ENCODE measurements around the gene TMEM92.
"Not testable (repeated sequence)": the region's sequence is repeated elsewhere in the genome, so short reads cannot be mapped to it uniquely, and the experiment has no call there.

Gene TMEM92

DNA sequence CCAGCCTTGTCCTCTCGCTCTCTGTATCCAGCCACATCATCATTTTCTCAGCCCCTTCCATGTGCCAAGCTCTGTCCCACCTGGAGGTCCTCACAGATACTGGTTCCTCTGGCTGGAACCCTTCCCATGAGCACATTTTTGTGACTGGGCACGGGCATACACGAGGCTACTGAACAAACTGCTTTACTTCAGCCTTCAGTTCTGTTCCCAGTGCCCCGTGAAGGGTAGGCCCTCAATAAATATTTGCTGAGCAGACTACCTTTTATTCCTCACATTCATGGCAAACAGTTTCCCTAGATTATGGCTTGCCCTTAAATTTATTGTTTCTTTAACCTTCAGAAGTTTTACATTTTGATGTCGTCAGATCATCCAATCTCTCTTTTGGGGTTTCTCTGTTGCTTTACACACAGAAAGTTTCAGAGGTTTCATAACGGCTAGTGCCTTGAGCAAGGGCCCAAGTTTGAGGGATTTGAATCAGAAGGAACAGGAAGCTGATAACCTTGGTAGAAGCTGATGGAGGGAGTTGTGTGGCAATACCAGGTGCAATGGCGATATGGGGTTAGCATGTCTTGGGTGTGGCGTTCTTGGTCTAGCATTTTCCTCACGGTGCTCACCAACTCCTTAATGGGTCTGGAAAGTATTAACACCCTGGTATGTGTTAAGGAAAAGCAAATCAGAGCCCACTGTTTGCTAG lies 27.8 kb downstream of the TMEM92 start:
- DNase-seq = no peak

DNA sequence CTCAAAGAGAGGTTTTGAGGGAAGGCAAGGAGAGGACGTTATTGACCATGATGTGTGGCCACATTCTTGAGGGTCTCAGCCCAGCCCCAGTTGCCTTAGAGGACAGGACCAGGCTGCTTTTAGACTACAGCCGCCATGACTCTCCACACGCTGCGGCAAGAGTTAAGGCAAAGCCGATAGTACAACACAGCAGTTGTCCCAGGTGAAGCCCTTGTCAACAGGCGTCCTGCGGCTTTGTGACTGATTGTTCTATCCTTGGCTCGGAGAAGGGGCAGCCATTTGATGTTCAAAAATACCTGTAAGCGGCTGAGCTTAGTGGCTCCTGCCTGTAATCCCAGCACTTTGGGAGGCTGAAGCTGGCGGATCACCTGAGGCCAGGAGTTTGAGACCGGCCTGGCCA lies 28.8 kb downstream of the TMEM92 start:
- DNase-seq = no peak

DNA sequence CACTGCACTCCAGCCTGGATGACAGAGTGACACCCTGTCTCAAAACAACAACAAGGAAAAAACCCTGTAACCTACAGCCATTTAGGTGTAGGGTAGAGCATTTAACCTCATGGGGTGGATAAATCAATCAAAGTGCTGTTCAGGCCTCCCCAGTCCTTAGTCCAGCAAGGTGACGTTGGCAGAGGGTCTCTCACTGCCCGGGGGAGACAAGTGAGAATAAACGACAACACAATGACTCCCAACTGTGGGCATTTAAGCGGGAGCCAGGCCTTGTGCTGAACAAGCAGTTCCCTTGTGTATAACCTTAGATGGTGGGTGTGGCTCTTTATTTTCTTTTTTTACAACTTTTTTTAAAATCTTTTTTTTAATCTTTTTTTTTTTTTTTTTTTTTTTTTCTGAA lies 29.3 kb downstream of the TMEM92 start:
- DNase-seq = no peak

DNA sequence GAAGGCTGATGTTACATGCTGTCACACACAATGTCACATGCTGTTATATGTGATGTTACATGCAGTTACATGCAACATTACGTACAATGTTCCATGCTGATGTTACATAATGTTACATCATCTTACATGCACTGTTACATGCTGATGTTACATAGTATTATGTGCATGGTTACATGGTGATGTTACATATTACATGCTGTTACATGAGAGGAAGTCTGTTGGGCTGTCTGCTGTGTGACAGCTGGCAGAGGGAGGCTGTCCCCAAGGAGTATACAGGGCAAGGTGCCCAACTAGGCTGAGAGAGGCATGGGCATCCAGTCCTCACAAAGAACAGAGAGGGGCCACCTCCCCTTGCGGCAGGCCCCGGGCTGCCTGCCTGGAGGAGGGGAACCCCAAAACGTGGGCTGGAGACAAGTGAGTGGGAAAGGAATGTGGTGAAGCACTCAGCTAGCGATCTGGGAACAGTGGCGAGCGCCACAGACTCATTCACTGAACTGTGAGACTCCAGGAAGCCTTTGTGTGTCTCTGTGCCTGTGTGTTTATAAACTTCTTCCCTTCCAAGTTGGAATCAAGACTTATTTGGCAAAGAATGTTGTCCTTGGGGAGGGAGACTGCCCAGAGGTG lies 30.6 kb downstream of the TMEM92 start:
- no peak for DNase-seq

DNA sequence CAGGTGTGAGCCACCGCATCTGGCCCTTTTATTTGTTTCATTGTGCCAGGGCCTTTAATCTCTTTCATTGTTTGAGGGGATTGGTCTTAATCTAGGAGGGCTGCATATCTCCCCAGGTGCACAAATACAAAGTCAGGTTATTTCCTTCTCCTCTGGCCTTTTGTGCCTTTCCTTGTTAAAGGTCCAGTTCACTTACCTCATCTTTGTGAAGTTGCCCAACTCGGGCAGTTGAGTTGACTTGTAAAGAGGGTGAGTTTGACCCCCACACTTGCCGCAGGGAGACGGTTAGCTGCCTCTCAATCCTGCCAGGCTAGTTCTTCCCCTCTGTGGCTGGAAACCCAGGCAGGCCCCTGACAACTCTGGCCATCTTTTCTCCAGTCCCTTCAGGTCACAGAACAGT lies 33.4 kb downstream of the TMEM92 start:
- no peak for DNase-seq

DNA sequence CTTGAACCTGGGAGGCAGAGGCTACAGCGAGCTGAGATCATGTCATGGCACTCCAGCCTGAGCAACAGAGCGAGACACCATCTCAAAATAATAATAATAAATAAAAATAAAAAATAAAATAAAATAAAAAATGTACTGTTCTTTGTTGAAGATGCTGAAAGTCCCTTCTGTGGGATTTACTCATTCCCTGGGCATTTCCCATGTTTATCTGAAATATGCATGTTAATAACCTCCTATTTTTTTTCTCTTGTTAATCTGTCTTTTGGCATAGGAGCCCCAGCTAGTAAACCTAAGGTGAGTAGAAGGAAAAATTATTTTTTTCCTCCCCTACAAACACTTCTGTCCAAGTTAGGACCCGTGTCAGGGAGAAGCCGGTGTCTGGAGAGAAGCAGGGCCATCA lies 34.4 kb downstream of the TMEM92 start:
- no peak for DNase-seq

DNA sequence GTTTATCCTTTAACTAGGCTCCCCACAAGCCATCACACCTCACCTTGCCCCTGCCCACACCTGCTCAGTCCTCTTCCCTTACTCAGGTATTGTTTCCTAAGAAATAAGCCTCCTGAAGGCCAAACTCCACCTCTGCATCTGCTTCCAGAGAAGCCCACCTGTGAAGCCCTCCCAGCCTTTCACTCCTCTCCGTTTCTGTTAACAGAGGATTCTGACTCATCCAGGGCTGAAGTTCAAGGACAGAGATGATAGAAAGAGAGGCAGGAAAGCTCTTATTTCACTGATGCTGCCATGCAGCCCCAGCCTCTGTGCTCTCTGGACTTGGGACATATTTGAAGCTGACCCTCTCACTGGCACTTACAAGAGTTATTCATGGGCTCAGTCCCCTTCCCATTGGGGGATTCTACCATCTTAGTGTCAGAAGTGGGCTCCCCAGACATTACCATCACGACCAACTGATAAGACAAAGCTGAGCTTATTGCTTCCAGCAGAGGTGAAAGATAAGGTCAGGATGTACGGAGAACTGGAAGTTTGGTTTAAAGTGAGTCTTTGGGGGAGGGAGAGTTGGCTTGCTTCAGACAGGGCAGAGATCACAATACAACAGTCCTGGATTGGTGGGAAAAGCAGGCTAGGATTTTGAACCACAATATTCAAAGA lies 36.3 kb downstream of the TMEM92 start:
- DNase-seq = no peak

DNA sequence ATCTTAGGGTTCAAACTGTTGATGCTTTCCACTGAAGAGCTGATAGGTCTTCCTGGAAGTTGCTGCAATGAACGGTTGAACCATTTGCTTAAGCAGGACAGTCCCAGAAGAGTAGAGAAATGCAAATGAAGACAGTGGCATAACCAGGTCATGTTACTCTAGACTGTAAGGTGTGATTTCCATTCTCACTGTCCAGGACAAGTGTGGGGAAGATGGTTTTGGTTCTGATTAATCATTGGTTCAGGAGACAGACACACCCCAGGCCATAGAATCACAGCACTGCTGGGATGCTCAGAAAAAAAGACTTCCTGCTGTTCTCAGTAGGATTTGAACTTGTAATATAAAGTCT lies 36.8 kb downstream of the TMEM92 start:
- DNase-seq = no peak

DNA sequence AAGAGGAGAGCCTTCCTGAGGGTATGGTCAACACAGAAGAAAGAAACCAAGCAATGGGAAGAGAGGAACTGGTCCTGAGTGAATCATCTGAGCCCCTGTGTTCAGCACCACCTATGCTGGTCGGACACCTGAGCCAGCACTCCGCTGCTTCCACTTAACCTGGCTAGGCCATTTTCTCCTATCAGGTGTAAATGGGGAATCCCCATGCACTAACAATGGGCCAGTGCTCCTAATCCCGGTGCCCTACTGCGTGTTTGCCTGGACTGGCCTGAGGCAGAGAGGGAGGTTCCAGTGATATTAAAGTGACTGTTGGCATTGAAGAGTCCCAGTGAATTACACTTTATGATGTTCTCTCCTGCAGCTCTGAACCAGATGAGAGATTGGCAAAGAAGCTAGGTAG lies 37.2 kb downstream of the TMEM92 start:
- no peak for DNase-seq

DNA sequence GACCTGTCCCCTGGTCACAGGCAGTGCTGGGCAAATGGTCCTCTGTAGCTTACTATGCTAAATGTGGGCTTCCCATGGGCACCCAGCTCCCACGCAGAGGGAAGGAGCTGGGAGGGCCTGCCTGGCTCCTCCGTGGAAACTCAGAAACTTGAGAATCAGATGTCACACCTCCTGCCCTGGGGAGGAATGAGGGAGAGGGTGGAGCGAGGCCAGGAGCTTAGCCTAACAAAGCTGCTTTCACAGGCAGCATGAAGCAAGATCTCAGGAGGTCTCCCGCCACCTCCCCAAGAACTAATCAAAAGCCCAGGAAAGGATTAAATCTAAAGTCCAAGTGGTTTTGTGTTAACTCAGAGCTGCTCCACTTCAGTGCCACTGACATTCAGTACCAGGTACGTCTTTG lies 38.0 kb downstream of the TMEM92 start:
- no peak for DNase-seq

DNA sequence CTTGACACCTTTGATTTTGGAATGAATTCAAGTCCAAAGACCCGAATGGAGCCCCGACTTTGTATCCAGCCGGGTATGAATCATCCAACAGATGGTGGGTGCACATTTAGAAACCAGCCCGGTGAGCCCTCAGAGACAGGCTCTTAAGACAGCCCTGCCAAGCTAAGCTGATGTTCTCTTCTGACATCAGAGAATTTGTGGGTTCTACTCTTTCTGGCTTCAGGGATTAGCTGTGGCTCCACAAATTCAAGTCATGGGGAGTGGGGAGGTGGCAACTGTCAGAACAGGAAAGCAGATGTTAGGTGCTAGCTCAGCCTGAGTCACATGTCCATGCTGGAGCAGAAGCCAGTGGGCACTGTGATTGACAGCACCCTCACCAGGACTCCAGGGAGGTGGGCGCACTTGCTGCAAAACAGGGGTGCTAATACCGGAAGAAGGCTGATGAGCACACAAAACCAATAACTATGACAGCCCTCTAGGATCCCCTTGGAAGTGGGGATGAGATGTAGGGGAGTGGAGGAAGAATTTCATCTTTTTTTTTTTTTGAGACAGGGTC lies 40.3 kb downstream of the TMEM92 start:
- no peak for DNase-seq

DNA sequence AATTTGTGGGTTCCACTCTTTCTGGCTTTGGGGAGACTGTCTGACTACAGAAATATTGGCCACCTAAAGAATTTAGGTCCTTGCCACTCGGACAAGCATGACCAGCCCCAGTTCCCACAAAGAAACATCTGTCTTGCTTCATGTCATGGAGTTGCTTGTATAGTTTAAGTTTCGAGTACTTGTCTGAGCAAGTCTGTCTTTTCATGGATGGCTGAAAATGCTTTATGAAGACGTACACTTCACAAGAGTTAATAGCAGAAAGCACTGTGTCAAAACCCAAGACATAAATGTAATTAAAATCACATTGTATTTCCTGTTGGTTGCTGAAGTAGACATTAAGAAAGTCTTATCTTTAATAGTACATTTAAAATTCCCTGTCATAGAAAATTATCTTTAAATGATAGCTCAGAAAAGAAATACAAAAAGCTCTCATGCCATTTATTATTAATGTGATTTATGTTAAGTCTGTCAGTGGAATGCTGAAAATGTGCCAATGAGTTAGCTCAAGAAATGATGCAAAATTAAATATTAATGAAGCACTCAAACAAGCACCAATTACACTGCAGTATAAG lies 41.8 kb downstream of the TMEM92 start:
- DNase-seq = no peak

DNA sequence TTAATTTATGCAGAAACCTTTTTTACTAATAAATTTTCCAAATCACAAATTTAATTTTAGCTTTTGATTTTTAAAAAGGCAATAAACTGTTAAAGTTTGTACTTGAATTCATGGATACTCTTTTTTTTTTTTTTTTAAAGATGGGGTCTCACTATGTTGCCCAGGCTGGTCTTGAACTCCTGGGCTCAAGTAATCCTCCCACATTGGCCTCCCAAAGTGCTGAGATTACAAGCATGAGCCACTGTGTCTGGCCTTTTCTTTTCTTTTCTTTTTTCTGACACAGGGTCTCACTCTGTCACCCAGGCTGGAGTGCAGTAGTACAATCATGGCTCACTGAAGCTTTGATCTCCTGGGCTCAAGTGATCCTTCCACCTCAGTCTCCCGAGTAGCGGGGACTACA lies 42.4 kb downstream of the TMEM92 start:
- DNase-seq = not testable (repeated sequence)

DNA sequence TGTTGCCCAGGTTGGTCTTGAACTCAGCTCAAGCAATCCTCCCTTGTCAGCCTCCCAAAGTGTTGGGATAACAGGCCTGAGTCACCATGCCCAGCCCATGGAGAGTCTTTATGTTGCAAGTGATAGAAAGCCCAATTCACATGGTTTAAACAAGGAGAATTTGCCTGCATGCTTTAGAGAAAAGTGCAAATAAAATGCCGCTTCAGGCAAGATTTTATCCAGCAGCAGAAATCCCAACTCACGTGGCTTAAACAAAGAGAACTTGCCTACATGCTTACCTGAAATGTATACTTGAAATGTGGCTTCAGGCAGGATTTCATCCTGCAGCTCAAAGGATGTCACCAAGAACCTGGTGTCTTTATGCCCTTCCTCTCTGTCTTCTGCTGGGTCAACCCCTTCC lies 42.9 kb downstream of the TMEM92 start:
- no peak for DNase-seq

DNA sequence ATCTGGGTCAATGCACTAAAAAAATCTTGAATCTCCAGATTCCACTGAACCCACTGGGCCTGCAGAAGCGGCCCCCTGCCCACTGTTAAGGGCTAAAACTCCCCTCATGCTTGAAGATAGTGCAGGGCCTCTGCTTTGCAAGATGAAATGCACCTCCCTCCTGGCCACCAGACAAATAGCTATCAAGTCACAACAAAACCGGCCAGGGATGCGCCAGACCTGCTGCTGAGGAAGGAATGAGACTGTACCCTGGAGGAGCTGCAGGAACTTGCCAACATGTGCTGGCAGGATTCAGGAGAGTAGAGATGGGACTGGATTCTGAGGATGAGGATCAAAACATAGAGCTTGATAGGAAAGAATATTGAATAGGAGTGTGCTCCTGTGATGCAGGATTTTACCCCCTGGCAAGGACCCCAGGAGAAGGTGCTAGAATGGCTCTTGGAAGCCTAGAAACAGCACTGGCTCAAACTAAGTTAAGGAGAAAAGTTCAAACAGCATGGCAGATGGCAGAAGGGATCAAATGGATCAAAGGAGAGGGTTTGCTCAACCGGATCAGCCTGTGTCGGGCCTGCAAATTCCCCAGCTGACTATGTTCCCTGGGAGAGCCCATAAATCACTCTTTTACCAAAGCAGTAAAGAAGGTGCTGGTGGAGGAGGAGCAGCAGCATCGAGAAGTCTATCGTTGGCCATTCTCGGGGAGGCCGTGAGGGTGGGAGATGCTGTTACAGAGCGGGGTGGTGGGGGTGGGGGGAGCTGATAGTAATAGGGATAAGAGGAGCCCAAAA lies 44.4 kb downstream of the TMEM92 start:
- DNase-seq = no peak

DNA sequence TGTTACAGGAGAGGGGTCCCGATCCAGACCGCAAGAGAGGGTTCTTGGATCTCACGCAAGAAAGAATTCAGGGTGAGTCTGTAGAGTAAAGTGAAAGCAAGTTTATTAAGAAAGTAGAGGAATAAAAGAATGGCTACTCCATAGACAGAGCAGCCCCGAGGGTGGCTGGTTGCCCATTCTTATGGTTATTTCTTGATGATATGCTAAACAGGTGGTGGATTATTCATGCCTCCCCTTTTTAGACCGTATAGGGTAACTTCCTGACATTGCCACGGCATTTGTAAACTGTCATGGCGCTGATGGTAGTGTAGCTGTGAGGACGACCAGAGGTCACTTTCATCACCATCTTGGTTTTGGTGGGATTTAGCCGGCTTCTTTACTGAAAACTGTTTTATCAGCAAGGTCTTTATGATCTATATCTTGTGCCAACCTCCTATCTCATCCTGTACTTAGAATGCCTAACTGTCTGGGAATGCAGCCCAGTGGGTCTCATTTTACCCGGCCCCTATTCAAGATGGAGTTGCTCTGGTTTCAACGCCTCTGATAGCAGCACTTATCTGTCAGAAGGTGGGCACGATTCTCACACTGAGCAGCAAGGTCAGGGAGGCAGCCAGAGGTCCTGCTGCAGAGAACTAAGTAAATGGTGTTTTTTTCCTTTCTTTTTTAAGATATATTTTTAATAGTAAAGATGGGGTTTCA lies 45.2 kb downstream of the TMEM92 start:
- no peak for DNase-seq

DNA sequence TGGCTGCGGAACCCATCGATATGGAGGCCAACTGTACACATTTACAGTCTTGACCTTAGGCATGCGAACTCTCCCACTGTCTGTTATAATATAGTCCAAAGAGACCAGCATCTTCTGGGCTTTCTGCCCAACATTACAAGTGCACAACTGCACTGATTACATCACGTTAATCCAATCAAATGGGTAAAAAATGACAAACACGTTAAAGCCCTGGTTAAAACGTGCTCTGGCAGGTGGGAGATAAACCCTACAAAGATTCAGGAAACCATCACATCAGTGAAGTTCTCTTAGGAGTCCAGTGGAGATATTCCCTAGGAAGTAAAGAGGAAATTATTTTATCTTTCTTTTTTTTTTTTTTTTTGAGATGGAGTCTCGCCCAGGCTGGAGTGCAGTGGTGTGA lies 48.0 kb downstream of the TMEM92 start:
- no peak for DNase-seq

DNA sequence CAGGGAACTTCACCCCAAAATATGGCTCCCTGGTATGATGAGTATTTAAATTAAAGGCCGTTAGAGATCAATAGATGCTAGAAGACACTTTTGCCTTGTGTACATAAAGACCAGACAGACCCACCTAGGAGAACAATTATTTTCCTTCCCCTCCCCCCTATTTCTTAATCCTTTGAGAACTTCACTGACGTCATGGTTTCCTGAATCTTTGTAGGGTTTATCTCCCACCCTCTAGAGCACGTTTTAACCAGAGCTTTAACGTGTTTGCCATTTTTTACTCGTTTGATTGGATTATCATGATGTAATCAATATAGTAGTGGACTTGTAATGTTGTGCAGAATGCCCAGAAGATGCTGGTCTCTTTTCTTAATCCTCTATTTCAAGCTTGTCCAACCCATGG lies 48.8 kb downstream of the TMEM92 start:
- no peak for DNase-seq

DNA sequence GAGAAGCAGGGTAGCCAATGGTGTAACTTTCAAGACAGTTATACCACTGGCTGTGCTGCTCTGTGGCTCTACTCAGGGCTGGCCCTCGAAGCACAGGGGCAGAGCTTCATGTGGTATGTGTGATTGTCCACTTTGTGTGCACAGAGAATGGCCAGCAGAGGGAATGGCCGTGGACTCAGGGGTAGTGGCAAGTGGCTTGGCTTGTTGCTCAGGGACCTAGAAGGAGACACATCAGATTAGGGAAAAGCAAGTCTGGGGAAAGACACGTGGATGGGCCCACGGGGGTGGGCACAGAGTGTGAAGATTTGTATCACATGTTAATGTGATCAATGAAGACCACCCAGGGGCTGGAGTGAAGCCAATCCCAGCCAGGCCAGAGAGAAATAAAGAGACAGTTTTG lies 51.6 kb downstream of the TMEM92 start:
- no peak for DNase-seq

DNA sequence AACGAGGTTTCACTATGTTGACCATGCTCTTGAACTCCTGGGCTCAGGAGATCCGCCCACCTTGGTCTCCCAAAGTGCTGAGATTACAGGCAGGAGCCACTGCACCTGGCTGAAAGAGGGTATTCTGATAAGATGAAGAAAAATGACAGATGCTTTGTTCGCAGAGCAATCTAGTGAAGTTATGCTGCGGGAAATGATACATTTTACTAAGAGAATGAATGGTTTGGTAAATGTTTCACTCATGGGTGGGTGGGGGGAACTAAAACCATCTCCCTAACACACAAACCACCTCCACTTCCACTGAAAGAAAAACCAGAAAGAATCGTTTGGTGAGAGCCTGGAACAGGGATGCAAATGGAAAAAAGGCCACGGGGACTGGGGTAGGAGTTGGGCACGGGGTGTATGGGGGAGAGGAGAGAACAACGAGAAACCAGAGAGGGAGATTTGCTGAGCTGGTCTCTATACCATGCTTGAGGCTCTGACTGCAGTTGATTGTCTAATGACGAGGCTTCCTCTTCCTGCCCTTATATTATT lies 52.6 kb downstream of the TMEM92 start:
- no peak for DNase-seq

DNA sequence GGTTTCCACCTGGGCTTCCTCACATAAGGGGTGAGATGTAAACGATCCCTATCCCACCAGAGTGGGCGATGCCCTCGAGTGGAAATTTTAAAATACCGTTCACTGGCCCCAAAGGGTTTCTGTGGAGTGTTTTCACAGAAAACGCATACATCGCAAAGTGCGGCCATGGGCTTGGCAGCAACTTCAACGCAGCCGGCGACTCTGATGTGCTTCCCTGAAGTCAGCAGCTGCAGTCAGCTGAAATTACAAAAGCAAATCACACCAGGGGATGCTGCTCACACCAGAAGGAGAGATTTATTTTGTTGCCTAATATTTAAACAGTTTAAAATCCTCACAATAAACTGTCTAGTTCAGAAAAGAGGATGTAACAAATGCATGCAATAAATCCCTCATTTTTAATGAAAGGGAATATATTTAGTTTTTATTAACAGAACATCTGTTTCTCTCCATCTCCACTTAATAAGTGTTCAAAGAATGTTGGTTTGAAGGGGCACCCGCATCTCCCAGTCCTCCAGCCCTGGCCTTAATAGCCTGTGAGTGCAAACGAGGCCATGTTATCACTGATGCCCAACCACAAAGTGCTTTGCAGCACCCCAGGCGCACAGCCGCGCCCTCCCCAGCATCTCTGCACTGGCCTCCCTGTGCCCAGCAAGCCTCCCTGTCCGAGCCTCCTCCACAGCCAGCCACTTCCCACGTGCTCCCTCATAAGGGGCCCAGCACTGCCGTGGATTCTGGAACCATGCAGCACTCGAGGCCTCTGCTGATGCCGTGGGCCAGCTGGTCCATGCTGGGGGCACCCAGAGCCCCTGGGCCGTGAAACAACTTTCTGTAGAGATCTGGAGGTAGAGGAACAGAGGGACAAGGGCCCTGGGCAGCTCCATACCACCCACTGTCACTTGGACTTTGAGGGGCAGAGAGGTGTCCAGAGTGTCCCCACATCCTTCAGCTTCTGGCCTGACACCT lies 54.4 kb downstream of the TMEM92 start:
- no peak for DNase-seq

Data from NCI-H1092 treated with DMSO at 0.1 percent for 48 hours (cell line).